Trophoblast cell (in vitro differentiated cells and primary cell): ENCODE data around the gene ZNF512B.
"Not testable (repeated sequence)": the region's sequence is repeated elsewhere in the genome, so short reads cannot be mapped to it uniquely, and the experiment has no call there.

Experiments
- DNase-seq, 2 donors: peaks; one replicate each; pipeline ENCODE4 v3.0.0-alpha.2; 2016
- H2AFZ ChIP-seq: 2 replicates; pipeline ENCODE4 v1.6.1; 2013; ENCODE audit warnings: low read length, moderate library complexity, mild to moderate bottlenecking; ENCODE audit not compliant: insufficient read depth, poor library complexity
- H2AK5ac ChIP-seq: 2 replicates; pipeline ENCODE4 v1.6.1; 2013; ENCODE audit warnings: mild to moderate bottlenecking, low read length
- H2BK120ac ChIP-seq: 2 replicates; pipeline ENCODE4 v1.6.1; 2013; ENCODE audit warnings: low read length, mild to moderate bottlenecking, moderate library complexity; ENCODE audit not compliant: insufficient read depth, poor library complexity
- H2BK12ac ChIP-seq: 2 replicates; pipeline ENCODE4 v1.6.1; 2013; ENCODE audit warnings: mild to moderate bottlenecking, low read length, moderate library complexity
- H2BK5ac ChIP-seq: 2 replicates; pipeline ENCODE4 v1.6.1; 2013; ENCODE audit warnings: low read length, low read depth, moderate library complexity, mild to moderate bottlenecking; ENCODE audit not compliant: poor library complexity
- H3K14ac ChIP-seq: 2 replicates; pipeline ENCODE4 v1.6.1; 2013; ENCODE audit warnings: mild to moderate bottlenecking, low read length
- H3K18ac ChIP-seq: 2 replicates; pipeline ENCODE4 v1.6.1; 2013; ENCODE audit warnings: mild to moderate bottlenecking, low read length
- H3K23ac ChIP-seq: 2 replicates; pipeline ENCODE4 v1.6.1; 2013; ENCODE audit warnings: low read length
- H3K27ac ChIP-seq: 2 replicates; pipeline ENCODE4 v1.5.1; 2013; ENCODE audit warnings: low read depth, mild to moderate bottlenecking, inconsistent platforms, low read length, moderate library complexity
- H3K27me3 ChIP-seq: 2 replicates; pipeline ENCODE4 v1.6.1; 2013; ENCODE audit warnings: inconsistent platforms, mild to moderate bottlenecking, low read length, moderate library complexity; ENCODE audit not compliant: insufficient read depth
- H3K36me3 ChIP-seq, 2 experiments: 1 replicate in 1 of 2; 2 replicates in 1 of 2; pipeline ENCODE4 v1.6.1; 2013; ENCODE audit warnings: low read length in 2 of 2, mild to moderate bottlenecking in 2 of 2, moderate library complexity in 1 of 2; ENCODE audit not compliant: insufficient read depth in 2 of 2, control insufficient read depth in 1 of 2
- H3K4ac ChIP-seq: 2 replicates; pipeline ENCODE4 v1.6.1; 2013; ENCODE audit warnings: low read depth, mild to moderate bottlenecking, low read length, moderate library complexity
- H3K4me1 ChIP-seq, 2 experiments: 1 replicate in 1 of 2; 2 replicates in 1 of 2; pipeline ENCODE4 v1.6.1; 2013; ENCODE audit warnings: low read length in 2 of 2, mild to moderate bottlenecking in 2 of 2, moderate library complexity in 1 of 2; ENCODE audit not compliant: insufficient read depth in 2 of 2, control insufficient read depth in 1 of 2
- H3K4me2 ChIP-seq: 2 replicates; pipeline ENCODE4 v1.6.1; 2013; ENCODE audit warnings: inconsistent platforms, mild to moderate bottlenecking, low read length, moderate library complexity
- H3K4me3 ChIP-seq: 2 replicates; pipeline ENCODE4 v1.5.1; 2013; ENCODE audit warnings: mild to moderate bottlenecking, low read depth, low read length, inconsistent platforms
- H3K79me1 ChIP-seq: one replicate; pipeline ENCODE4 v1.6.1; 2013; ENCODE audit warnings: low read length
- H3K79me2 ChIP-seq: 2 replicates; pipeline ENCODE4 v1.6.1; 2013; ENCODE audit warnings: low read length, mild to moderate bottlenecking; ENCODE audit not compliant: control insufficient read depth, insufficient read depth, poor library complexity
- H3K9ac ChIP-seq: 2 replicates; pipeline ENCODE4 v1.6.1; 2013; ENCODE audit warnings: mild to moderate bottlenecking, low read length
- H3K9me3 ChIP-seq: 2 replicates; pipeline ENCODE4 v1.6.1; 2013; ENCODE audit warnings: low read depth, mild to moderate bottlenecking, control low read depth, inconsistent platforms, low read length; ENCODE audit not compliant: insufficient read depth
- H4K12ac ChIP-seq: 2 replicates; pipeline ENCODE4 v1.6.1; 2013; ENCODE audit warnings: low read depth, mild to moderate bottlenecking, low read length, moderate library complexity
- H4K8ac ChIP-seq: 2 replicates; pipeline ENCODE4 v1.6.1; 2013; ENCODE audit warnings: low read depth, mild to moderate bottlenecking, low read length, moderate library complexity
- H4K91ac ChIP-seq: one replicate; pipeline ENCODE4 v1.6.1; 2013; ENCODE audit warnings: low read depth, mild to moderate bottlenecking, low read length, moderate library complexity
- WGBS: extraction: QIAGEN DNeasy Blood & Tissue Kit; methylation state at CpG from one replicate; pipeline ENCODE4 v1.1.7; 2013; ENCODE audit warnings: missing lambda C conversion rate; ENCODE audit not compliant: insufficient read length, insufficient coverage; ENCODE audit errors: extremely low coverage; 5-methylcytosine and 5-hydroxymethylcytosine counted together

ZNF512B gene

GRCh38 chr20:63920226-63920625 is 49.5 kb downstream of the ZNF512B start:
- Histone ChIP-seq H3K4me1 (no peaks in the 10 kb centered on the region), H3K9me3 (peaks cover 4% of the 10 kb centered on the region), H3K4me2 (no peak overlapping the region), H3K4me3 (no peak overlapping the region), H3K27me3 (no peaks in the 10 kb centered on the region), H2AK5ac (no peak overlapping the region), H4K91ac (no peak overlapping the region), H3K27ac (no peak overlapping the region), H2BK12ac (no peak overlapping the region), H3K36me3 (peaks cover 28 to 30% of the 10 kb centered on the region in 2 experiments), H3K23ac (no peak overlapping the region), H3K4ac (peak overlapping the region; percentile 59), H2AFZ (no peak overlapping the region), H2BK5ac (no peak overlapping the region), H3K79me1 (no peaks in the 10 kb centered on the region), H2BK120ac (no peak overlapping the region), H3K9ac (no peak overlapping the region), H3K14ac (no peak overlapping the region), H4K8ac (no peak overlapping the region), H3K79me2 (no peaks in the 10 kb centered on the region), H3K18ac (peak overlapping the region; percentile 19), H4K12ac (no peak overlapping the region)
- WGBS, result no CpG with 5 or more reads among the region's 23 CpGs
- DNase-seq, result no peak

DNA sequence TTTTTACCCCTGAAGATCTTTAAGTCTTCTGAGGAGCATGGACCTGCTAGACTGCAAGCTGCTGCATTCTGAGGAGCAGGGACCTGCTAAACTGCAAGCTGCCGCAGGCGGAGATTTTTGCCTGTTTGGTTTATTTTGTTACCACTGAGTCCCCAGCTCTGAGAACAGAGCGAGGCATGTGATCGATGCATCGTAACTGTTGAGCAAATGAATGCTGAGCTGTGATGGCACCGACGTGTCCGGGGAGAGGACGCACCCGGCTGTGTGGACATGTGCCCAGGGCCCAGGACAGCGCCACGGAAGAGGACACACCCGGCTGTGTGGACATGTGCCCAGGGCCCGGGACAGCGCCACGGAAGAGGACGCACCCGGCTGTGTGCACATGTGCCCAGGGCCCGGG is 50.6 kb downstream of the ZNF512B start:
- no peak overlapping the region for H3K27ac ChIP-seq
- H3K4me2 ChIP-seq, result no peak overlapping the region
- H4K91ac ChIP-seq, result no peak overlapping the region
- H3K14ac ChIP-seq, result no peak overlapping the region
- peaks cover 4% of the 10 kb centered on the region for H3K9me3 ChIP-seq
- no peak for DNase-seq
- H3K27me3 ChIP-seq, result no peaks in the 10 kb centered on the region
- no peak overlapping the region for H2BK12ac ChIP-seq
- peaks cover 23 to 32% of the 10 kb centered on the region in 2 experiments for H3K36me3 ChIP-seq
- H4K8ac ChIP-seq, result no peak overlapping the region
- H3K4me3 ChIP-seq, result no peak overlapping the region
- H2BK5ac ChIP-seq, result no peak overlapping the region
- H2BK120ac ChIP-seq, result no peak overlapping the region
- H3K23ac ChIP-seq, result no peak overlapping the region
- no peak overlapping the region for H2AK5ac ChIP-seq
- no peak overlapping the region for H4K12ac ChIP-seq
- H2AFZ ChIP-seq, result no peak overlapping the region
- H3K9ac ChIP-seq, result no peak overlapping the region
- no CpG with 5 or more reads among the region's 19 CpGs for WGBS
- no peak overlapping the region for H3K4ac ChIP-seq
- H3K79me1 ChIP-seq, result no peaks in the 10 kb centered on the region
- no peaks in the 10 kb centered on the region for H3K79me2 ChIP-seq
- no peak overlapping the region for H3K18ac ChIP-seq
- no peaks in the 10 kb centered on the region for H3K4me1 ChIP-seq

- Histone ChIP-seq H3K79me1 (no peaks in the 10 kb centered on the region), H3K4me2 (no peak overlapping the region), H3K18ac (no peak overlapping the region), H3K9me3 (peaks cover 6% of the 10 kb centered on the region), H3K27me3 (no peaks in the 10 kb centered on the region), H4K91ac (no peak overlapping the region), H3K4ac (peak overlapping the region; percentile 40), H3K14ac (no peak overlapping the region), H3K4me3 (no peak overlapping the region), H2AK5ac (no peak overlapping the region), H2BK5ac (no peak overlapping the region), H4K12ac (no peak overlapping the region), H3K23ac (no peak overlapping the region), H3K79me2 (peaks cover 8% of the 10 kb centered on the region), H3K36me3 (peaks cover 23 to 36% of the 10 kb centered on the region in 2 experiments), H2BK12ac (no peak overlapping the region), H2AFZ (no peak overlapping the region), H2BK120ac (no peak overlapping the region), H4K8ac (no peak overlapping the region), H3K9ac (no peak overlapping the region), H3K4me1 (peaks cover 5% of the 10 kb centered on the region in 2 experiments), H3K27ac (no peak overlapping the region)
- DNase-seq, result no peak
- WGBS, result no CpG with 5 or more reads among the region's 11 CpGs
Measured at GRCh38 chr20:63917811-63918210, 51.9 kb downstream of the ZNF512B start.

DNA sequence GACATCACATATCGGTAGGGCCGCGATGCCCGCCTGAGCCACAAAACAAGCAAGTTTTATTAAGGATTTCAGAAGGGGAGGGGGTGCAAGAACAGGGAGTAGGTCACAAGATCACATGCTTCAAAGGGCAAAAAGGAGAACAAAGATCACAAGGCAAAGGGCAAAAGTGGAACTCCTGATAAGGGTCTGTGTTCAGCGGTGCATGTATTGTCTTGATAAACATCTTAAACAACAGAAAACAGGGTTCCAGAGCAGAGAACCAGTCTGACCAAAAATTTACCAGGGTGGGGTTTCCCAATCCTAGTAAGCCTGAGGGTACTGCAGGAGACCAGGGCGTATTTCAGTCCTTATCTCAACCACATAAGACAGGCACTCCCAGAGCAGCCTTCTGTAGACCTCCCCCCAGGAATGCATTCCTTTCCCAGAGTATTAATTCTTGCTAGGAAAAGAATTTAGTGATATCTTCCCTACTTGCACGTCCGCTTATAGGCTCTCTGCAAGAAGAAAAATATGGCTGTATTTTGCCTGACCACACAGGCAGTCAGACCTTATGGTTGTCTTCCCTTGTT is 53.3 kb downstream of the ZNF512B start:
- H2AFZ ChIP-seq, H3K4me1 ChIP-seq: not testable (repeated sequence)
- no CpG with 5 or more reads among the region's 8 CpGs for WGBS

More for the DNA sequence above, 53.3 kb downstream of the ZNF512B start:
- H4K91ac ChIP-seq, H4K12ac ChIP-seq, H3K79me2 ChIP-seq, H4K8ac ChIP-seq, H3K9ac ChIP-seq, H3K27ac ChIP-seq, H3K4me2 ChIP-seq, H2BK12ac ChIP-seq, H3K79me1 ChIP-seq, H2AK5ac ChIP-seq, H3K14ac ChIP-seq, H3K18ac ChIP-seq, H3K4ac ChIP-seq, H2BK5ac ChIP-seq, H3K27me3 ChIP-seq, H2BK120ac ChIP-seq, H3K4me3 ChIP-seq, H3K9me3 ChIP-seq, H3K23ac ChIP-seq: not testable (repeated sequence)
- peak; percentile 87 to 96 for DNase-seq
- H3K36me3 ChIP-seq, result peaks cover 19 to 27% of the 10 kb centered on the region in 2 experiments
